GM19238 (cell line): ENCODE results near the gene BPNT1.
"Not testable (repeated sequence)": the region's sequence is repeated elsewhere in the genome, so short reads cannot be mapped to it uniquely, and the experiment has no call there.

Experiments used
- DNase-seq: peaks from one replicate; pipeline ENCODE4 v3.0.0; 2011; ENCODE audit warnings: low spot score; ENCODE audit not compliant: insufficient read length

Gene BPNT1

GRCh38 chr1:220084460-220084859, 5.1 kb downstream of the BPNT1 start:
- DNase-seq, result no peak

GRCh38 chr1:220077887-220078286, 11.7 kb downstream of the BPNT1 start:
- no peak for DNase-seq

DNA sequence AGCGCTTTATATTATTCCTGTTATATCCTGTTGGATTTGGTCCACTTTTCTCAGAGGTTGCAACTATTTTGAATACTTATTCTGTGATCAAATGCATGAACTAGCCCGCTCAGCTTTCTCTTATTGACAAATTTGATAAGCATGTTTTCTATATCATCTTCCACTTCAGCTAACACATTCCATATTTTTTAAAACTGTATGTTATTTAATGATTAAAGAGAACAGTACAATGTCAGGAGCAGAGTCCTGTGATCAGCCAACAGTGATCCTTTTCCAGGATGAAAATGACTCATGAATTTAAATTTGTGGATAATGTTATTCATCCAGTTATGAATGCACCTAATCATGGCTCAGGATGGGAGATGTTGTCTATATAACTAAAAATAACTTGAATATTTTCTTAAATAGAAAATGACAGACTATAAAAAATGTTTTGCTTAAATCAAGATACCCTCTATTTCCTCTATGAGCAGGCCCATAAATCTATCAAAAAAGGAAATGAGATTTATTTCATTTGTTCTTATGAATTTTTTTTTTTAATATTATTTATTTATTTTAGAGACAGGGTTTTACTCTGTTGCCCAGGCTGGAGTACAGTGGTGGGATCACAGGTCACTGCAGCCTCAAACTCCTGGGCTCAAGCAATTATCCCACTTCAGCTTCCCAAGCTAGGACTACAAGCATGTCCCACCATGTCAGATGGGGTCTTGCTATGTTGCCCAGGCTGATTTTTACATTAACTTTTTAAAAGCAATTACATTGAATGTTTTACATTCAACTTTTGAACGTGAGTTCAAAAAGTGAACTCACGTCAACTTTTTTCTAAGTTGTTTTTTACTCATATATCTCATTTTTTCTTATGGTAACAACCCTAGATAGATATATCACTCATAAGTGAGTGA, 12.5 kb downstream of the BPNT1 start:
- DNase-seq, result no peak

DNA sequence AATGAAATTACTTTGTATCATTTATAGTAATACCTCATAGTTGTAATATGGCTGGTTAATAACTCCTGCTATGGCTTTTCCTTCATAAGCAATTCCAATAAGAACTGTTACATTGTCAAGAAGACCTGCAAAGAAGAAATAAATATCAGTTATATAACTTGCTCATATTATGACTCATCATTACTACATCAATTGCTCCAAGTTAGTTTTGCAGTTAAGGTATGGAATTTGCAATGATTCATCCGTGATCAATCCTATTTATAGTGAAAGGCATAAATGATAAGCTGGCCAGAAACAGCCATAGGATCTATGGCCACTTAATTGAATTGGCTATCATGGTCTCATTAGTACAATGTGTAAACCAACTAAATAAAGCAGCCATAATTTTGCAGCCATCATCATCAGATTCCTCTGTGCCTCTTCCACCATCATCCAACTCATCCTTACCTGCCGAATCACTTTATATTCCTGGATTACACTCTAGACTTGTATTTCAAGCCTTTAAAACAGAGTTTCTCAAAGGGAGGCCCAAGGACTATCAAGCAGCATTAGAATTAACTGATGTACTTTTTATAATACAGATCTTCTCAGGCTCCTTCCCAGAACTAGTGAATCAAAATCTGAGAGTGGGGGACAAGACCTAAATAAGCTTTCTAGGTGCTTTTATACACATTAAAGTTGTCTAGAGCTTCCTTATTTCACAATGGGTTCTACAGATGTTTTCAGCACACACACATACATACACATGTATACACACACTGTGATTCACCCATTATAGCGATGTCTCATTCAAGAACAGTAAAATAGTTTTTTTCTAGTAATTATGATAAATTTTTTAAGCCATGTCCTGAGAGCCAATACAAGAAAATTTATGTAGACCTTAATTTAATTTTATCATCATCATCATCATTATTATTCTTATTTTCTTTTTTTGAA, 22.1 kb downstream of the BPNT1 start:
- DNase-seq, result no peak

- DNase-seq, result no peak
Observed at GRCh38 chr1:220062629-220063028, 27.0 kb downstream of the BPNT1 start.

DNA sequence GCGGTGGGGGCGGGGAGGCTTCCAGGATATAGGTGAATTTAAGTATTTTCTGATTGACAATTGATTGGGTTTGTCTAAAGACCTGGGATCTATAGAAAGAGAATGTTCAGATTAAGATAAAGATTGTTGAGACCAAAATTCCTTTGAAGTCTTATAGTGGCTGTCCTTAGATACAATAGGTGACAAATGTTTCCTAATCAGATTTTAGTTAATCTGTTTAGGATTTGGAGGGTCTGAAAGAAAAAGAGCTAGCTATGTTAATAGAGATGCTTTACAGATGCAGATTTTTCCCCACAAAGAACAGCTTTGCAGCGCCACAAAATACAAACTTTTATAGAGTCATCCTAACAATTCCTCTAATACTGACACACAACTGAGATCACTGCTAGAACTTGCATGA, 28.7 kb downstream of the BPNT1 start:
- DNase-seq, result no peak

DNA sequence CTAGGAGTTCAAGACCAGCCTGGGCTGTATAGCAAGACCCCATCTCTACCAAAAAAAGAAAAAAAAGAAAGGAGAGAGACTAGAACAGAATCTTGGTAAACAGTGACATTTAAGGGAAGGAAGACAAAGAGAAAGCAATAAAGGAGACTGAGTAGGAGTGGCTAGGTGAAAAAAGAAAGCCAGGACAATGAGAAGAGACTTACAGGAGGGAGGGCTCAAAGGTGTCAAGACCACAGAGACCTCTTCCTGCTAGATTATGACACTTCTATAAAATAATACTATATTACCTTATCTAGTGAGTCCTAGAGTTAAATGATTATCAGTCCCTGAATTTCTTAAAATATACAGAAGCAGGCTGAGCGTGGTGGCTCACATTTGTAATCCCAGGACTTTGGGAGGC, 33.2 kb downstream of the BPNT1 start:
- no peak for DNase-seq

DNA sequence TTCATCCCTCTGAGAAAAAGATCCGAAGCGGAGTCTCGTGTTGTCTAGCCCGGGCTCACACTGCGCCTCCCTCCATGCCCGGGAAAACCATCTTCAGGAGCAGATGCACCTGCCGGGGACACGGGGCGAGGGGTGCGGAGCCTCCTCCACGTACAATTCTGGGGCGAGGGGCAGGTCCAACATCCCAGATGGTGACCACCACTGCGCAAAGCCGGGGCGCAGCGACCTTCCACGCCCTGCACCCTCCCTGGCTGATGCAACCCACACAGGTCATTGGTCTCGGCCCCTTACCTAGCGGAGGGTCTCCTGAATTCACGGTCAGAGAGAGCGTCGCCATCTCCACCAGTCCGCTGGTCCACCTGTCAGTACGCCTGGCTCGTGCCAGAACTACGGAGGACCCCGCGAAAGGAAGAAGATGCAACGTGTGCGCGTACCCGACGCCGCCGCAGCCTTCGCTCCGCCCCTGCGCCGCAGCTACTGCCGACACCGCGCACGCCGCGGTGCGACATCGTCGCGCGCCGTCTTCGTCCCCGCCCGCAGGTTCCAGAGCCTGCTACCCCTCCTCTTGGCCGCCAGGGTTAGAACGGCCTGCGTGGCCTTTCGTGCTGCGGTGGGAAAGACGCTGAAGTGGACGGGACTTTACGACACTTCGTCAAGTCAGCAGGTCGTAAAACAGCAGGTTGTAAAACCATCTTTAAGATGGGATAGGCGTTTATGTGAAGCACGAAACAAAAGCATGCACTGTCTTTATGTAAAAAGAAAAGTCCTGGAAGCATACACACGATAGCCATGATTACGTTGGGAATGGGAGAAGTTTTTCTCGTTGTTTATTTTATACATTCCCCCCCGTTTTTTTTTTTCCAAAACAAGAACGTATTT, 43.3 kb downstream of the BPNT1 start, which contains the start of gene EPRS1:
Gene EPRS1, minus strand, starts transcription at position 454 of the 879 bp plus-strand sequence. Its CDS starts 117 bp downstream, at position 337.
- DNase-seq, result peak; percentile 85

GRCh38 chr1:220045356-220046051, 44.1 kb downstream of the BPNT1 start:
- no peak for DNase-seq

GRCh38 chr1:220044678-220045355, 44.8 kb downstream of the BPNT1 start:
- DNase-seq, result no peak

- DNase-seq, result no peak
Observed at GRCh38 chr1:220043646-220044045, 45.9 kb downstream of the BPNT1 start.

GRCh38 chr1:220040028-220040596, 49.5 kb downstream of the BPNT1 start:
- no peak for DNase-seq

DNA sequence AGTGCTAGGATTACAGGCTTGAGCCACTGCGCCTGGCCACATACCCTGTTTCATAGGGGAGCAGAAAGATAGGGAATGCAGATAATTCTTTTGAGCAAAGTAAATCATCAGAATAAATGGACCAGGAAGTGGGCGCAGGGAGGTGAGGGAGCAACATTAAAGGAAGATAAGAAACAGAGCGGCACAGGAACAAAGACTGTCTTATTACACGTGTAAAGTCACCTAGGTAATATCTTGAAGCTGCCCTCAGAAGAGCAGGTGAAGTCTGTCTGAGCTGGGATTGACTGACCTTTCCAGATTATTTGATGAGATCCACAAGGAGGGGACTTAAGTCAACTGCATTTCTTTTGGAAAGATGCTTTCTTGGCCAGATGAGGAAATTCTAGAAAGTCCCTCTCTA, 50.9 kb downstream of the BPNT1 start:
- no peak for DNase-seq

DNA sequence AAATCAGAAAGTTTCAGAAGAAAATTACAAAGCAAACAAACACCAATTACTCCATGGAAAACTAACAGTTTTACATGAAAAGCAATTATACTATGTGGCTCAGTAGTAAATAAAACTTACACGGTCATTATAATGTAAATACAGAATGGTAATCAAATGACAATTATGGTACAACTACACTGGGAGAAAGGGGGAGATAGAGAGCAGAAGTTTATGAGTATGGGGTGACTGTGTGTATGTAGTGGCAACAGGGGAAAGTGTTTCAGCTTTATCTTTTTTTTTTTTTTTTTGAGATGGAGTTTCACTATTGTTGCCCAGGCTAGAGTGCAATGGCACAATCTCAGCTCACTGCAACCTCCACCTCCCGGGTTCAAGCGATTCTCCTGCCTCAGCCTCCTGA, 51.8 kb downstream of the BPNT1 start:
- DNase-seq, result not testable (repeated sequence)

DNA sequence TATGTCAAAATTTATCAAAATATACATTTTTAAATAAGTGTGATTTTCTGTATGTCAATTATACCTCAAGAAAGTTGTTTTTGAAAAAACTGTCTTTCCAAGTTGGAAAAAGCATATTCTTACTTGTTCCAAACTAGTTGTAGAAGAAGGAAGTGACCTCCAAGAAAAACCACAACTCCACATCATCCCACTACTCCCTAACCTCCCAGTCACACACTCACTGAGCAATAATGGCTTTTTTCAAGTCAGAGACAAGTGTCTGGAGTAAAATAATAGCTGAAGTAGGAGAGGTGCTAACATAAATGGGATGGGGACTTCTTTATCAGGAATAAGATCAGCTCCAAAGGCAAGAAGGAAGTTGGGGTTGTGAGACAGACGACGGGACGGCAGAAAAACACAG, 56.7 kb downstream of the BPNT1 start:
- DNase-seq, result no peak

DNA sequence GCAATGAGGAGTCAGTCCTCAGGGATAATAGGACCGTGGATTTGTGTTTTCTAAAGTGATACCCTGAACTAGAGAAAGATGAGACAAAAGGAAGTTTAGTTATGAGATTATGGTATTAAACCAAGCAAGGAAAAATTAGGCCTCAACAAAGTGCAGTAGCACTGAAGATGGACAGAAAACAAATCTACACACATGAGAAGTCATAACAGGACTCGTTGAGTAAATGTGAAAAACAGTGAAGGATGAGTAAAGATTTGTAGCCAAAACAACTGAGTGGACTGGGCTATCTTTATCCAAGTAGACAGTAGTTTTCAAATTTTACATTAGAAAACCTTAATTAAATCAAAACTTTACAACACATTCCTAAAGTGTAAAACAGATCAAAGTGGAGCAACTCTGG, 58.3 kb downstream of the BPNT1 start:
- DNase-seq, result no peak

DNA sequence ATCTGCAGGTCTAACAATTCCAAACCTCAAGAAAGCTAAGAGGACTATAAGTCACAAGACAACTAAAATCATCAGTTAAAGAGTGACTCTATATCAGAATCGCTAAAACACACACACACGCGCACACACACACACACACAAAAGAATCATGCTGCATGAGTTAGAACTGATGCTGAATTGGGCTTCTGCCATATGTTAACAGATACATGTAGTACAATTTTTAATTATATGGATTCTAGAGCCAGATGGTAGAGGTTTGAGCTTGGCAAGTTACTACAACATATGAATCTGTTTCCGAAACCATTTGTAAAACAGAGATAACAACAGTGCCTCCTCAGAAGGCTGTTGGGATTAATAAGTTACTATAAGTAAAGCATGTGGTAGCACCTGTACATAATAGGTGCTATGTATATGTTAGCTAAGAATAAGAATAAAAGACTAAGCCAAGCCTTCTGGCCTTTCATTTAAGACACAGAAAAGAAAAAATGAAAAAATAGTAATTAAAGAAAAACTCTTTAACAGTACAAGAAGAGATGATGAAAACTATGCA, 61.2 kb downstream of the BPNT1 start:
- no peak for DNase-seq

DNA sequence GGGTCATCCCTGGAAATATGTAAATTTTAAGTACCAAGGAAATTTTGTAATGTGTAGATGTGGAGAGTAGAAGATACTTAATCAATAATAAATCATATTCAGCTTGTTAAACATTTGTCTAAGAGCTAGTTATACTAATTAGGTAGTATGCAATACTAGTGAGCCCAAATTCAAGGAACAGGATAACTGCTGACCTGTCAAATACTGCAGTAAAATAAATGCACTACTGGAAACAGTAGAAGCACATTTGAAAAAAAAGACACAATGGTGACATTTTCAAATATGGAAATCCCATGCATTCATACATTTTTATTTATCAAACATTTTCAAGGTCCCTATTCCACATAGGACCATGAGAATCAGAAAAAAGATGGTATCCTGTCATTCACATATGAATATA, 70.5 kb downstream of the BPNT1 start:
- no peak for DNase-seq

GRCh38 chr1:220013497-220013896, 76.1 kb downstream of the BPNT1 start:
- DNase-seq, result no peak
